Measurements from ENCODE around the gene TRIO. TPM values are rescaled to one million over a fixed set of nuclear protein-coding genes. Genes with fewer than 3 reads are reported as not detected.

TRIO gene
- total RNA-seq, 1 experiment from 2014 or later: 150 TPM

DNA sequence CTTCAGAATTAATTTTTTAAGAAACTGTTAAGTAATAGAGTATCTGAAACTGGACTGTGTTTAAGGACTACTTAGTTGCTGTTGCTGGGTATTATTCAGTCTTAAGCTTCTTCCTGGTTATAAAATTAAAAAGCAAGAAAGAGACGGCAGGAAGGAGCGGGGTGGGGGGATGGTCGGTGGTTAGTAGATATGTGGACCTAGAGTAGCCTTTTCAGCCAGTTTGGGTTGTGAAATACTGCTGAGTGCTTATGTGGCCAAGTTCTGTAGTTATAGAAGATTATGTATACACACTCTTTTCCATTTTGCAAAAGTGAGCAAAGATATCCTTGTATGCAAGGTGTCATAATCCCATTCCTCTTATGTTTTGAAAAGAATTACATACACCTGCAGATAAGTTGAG lies 28.5 kb downstream of the TRIO start:
- DNase-seq (ENCODE audit: low read depth, low spot score): no peak
- in situ Hi-C loops (cut with HindIII; ENCODE audit: low pct_unique_long_range_greater_than_20kb, low sequenced_read_pairs): no loop called here

DNA sequence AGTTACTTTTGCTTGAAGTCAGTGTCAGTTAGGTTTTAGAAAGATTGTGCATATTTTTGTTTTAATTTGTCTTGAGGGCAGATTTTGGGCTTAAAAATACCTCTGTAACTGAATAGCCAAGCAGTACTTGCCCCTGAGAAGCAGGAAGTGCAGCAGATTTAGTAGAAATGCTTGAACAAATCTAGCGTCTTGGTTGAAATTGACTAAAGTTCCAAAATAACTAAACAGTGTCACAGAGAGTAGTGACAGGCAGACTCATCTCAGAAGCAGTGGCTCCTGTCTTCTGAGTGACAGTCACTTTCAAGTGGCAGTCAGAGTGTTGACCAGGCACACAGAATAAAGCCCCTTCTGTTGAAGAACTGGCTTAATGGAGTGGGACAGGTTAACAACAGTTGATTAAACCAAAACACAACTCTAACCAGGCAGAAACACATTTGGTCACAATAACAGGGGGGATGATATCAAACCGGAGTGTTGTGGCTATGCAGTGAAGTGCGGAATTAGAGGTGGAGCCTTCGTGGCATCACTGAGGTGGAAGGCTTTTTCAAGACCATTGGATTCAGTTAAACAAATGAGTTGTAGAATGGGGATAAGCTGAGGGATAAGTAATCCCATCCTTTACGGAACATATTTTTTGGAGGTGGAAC lies 29.1 kb downstream of the TRIO start:
- DNase-seq (ENCODE audit: low read depth, low spot score): no peak
- in situ Hi-C loops (cut with HindIII; ENCODE audit: low pct_unique_long_range_greater_than_20kb, low sequenced_read_pairs): no loop called here

DNA sequence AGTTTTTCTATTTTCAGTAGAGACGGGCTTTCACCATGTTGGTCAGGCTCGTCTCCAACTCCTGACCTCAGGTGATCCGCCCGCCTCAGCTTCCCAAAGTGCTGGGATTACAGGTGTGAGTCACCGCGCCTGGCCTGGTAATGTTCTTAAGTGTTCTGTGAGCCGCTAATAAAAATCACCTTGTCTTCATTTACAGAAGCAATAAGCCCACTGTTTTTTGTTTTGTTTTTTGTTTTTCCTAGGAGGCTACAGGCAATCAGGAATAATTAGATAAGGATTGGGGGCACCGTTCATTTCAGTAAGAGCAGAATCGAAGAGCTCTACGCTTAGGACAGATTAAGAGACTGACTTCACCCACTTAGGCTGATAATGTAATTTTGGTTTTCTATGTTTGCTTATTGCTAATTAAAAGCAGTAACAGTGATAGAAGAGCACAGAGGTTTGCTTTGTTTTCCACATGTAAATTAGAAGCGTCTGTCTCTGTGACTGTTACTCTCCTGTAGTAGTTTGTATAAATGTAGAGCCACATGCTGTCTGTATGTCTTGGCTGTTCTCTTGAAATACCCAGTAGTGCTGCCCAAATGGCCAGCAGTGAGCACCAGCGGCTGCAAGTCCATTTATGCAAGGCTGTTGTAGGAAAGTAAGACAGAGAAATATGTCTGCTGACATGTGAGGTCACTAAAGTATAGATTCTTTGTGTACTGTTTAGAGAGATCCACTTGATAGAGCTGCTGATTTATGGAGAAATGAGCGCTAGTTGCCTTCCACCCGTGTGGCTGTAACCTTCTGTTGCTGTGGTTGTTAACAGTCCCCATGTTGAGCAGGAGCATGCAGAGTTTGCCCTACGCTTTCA lies 30.5 kb downstream of the TRIO start:
- in situ Hi-C loops (cut with HindIII; ENCODE audit: low pct_unique_long_range_greater_than_20kb, low sequenced_read_pairs): no loop called here
- peak; percentile 64 for DNase-seq (ENCODE audit: low read depth, low spot score)

DNA sequence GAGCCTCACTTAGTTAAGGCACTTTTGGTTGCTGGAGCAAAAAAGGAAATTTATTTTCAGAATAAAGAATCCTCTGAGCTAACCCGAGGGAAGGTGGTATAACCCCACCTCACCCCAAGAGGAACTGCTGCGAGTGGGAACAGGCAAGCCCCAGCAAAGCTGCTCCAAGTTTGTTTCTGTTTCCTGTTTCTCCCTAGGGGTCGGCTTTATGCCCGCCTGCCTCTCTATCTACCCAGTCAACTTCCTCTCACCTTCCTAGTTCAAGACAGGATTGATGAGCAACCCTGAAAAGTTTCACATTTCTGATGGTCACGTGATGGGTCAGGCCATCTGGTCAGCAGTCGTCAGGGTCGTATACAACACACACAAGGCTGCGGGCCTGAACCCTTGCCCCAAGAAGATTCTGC lies 31.1 kb downstream of the TRIO start:
- DNase-seq (ENCODE audit: low read depth, low spot score): peak; percentile 79
- in situ Hi-C loops (cut with HindIII; ENCODE audit: low pct_unique_long_range_greater_than_20kb, low sequenced_read_pairs): no loop called here

DNA sequence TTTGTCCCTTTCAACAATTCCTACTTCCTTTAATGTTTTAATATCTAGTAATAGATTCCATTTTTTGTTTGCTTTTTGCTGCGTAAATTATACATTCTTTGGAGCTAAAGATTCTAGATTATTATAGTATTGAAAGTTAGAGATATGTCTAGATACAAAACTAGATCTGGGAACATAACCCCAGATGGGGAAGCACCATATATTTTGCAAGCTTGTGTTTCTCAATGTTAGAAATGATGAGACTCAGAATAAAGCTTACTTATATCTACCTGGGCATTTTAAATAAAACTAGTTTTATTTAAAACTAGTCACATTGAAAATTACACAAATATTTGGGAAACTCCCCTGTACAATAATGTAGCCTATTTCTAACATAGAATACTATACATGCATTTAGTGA lies 32.2 kb downstream of the TRIO start:
- DNase-seq (ENCODE audit: low read depth, low spot score): no peak

DNA sequence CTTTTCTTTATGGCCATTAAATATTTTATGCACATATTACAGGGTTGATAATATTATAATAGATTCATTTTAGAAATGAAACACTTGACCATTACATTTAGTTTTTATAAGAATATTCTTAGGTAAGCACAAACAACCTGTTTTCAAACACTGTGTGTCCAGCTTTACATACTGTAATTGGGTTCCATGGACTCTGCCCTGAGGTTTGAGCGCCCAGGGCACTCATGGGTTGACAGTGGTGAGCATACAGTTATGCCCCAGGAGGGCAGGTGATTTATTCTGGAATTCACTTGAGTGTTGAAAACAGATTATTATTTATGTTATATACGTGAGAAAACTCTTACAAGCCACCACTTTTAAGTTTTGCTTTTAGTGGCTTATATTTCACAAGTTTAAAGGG lies 33.7 kb downstream of the TRIO start:
- no peak for DNase-seq (ENCODE audit: low read depth, low spot score)
- in situ Hi-C loops (cut with HindIII; ENCODE audit: low pct_unique_long_range_greater_than_20kb, low sequenced_read_pairs): no loop called here

More for the DNA sequence above, 32.2 kb downstream of the TRIO start:
- in situ Hi-C loops (cut with HindIII; ENCODE audit: low pct_unique_long_range_greater_than_20kb, low sequenced_read_pairs): no loop called here

DNA sequence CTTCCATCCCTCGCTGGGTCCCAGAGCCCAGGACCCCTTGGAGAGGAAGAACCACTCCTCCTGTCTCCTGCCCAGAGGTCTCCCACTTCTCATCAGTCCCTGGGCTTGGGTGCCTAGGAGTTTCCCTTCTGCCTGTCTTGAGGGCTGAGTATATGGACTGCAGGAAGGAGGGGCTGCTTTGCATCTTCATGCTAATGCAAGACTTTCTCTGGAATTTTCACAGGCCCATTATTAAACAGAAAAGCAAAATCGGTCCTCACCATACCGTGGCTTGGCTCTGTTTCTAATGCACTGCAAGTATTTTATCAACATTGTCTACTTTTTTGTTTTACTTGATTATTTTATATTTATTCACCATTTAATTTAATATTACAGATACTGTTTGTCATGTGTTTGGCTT lies 34.5 kb downstream of the TRIO start:
- in situ Hi-C loops (cut with HindIII; ENCODE audit: low pct_unique_long_range_greater_than_20kb, low sequenced_read_pairs): no loop called here
- no peak for DNase-seq (ENCODE audit: low read depth, low spot score)

DNA sequence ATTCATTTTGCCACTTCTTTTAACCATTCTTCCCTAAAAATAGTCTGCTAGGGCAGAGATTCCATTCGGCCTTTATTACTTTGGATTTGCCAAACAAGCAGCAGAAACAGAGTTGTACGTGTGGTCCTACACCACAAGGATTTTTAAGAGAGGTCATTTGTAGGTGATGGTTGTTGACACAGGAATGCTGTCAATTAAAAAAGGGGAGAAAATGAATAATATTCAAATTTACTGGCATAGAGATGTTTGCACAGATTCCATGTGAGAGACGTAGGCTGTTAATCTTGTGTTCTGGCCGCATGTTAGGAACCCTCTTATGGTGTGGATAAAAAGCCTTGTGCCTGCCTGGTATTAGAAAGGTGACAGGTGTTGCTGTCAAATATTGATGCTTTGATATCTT lies 34.9 kb downstream of the TRIO start:
- no peak for DNase-seq (ENCODE audit: low read depth, low spot score)
- in situ Hi-C loops (cut with HindIII; ENCODE audit: low pct_unique_long_range_greater_than_20kb, low sequenced_read_pairs): no loop called here

DNA sequence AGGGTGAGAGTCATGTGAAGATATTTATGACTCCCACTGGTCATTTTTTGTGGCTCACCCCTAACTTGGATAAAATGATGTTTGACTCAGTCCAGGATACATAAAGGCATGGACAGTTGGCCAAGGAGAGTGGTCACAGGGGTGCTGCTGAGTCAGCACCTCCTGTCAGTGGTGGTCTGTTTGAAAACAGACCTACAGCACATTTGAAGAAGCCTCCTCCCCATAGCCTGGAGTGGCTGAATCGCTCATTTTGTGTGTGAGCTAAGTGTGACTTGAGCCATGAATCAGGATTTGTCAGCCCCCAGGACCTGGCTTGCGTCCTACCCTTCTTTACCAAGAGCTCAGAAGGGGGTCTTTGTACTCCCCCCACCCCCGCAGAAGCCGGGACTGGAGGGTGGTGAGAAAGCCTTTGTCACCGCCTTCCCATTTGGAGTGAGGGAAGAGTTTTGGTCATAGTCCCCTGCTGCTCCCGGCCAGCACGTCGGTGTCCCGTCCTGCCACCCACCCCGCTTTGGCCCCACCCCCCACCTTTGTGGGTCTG lies 35.6 kb downstream of the TRIO start:
- DNase-seq (ENCODE audit: low read depth, low spot score): peak; percentile 84
- in situ Hi-C loops (cut with HindIII; ENCODE audit: low pct_unique_long_range_greater_than_20kb, low sequenced_read_pairs): no loop called here

DNA sequence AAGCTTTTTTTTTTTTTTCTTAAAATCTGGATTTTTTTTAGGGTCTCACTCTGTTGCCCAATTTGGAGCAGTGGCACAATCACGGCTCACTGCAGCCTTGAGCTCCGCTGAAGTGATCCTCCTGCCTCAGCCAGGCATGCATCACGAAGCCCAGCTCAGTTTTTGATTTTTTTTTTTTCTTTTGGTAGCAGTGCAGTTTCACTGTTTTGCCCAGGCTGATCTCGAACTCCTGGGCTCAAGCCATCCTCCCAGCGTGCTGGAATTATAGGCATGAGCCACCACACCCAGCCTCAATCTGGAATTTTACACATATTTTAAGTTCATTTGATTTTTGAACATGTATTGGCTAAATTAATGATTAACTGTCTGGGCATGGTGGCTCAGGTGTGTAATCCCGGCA lies 36.3 kb downstream of the TRIO start:
- in situ Hi-C loops (cut with HindIII; ENCODE audit: low pct_unique_long_range_greater_than_20kb, low sequenced_read_pairs): no loop called here
- DNase-seq (ENCODE audit: low read depth, low spot score): no peak

DNA sequence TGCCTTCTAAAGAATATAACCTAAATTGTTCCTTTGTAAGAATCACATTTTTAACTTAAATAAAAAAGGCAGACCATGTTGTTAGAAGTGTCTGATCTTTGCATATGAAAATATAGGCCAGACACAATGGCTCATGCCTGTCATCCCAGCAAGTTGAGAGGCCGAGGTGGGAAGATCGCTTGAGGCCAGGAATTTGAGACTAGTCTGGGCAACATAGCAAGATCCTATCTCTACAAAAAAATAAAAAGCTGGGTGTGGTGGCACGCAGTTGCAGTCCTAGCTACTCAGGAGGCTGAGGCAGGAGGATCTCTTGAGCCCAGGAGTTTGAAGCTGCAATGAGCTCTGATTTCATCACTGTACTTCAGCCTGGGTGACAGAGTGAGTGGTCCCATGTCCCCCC lies 37.3 kb downstream of the TRIO start:
- in situ Hi-C loops (cut with HindIII; ENCODE audit: low pct_unique_long_range_greater_than_20kb, low sequenced_read_pairs): no loop called here

DNA sequence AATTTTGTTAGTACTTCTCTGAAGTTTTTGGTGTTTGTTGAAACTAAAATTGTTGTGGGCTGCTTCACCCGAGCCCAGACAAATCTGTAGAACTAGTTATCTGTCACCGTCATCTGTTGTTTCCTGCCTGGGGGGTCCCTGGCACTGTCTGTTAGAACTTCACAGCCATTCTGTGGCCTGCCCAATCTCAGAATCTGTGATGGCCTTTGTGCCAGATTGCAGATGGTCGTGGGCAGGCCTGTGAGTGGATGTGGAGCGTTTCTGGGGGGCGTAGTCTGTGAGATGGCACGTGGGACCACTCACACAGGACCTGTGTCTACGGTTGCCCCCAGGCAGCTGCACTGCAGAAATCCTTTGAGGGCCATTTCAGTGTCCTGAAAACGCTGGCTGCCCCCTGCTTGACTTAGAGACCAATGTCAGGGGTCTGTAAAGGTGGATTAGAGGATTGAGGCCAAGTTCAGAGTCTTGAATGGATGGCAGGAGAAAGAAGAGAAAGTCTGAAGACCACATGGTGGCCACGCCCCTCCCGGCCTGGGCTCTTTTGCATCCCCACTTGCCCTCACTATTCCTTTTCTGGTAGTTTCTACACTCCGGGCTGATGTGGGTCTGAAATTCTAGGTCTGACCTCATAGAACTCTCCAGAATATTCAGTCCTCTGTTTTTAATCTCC lies 38.3 kb downstream of the TRIO start:
- in situ Hi-C loops (cut with HindIII; ENCODE audit: low pct_unique_long_range_greater_than_20kb, low sequenced_read_pairs): no loop called here
- DNase-seq (ENCODE audit: low read depth, low spot score): no peak

More for the DNA sequence above, 37.3 kb downstream of the TRIO start:
- DNase-seq (ENCODE audit: low read depth, low spot score): no peak

DNA sequence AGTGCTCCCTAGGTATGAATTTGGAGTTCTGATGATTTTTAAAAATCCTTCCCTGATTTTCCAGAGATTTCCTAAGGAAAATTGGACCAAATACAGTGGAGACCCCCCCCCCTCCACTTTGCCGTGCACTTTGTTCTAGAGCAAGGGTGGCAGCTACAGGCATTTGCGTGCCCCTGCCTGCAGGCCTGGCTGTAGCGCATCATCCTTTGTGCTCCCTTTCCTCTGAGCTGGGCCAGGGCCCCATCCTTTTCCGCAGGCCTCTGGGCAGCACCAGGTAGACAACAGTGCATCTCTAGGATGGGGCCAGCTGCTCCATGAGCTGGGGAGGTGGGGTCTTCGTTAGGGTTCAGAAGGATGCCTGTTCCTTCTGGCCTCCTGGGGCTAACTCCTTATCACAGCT lies 39.6 kb downstream of the TRIO start:
- in situ Hi-C loops (cut with HindIII; ENCODE audit: low pct_unique_long_range_greater_than_20kb, low sequenced_read_pairs): no loop called here
- DNase-seq (ENCODE audit: low read depth, low spot score): no peak

DNA sequence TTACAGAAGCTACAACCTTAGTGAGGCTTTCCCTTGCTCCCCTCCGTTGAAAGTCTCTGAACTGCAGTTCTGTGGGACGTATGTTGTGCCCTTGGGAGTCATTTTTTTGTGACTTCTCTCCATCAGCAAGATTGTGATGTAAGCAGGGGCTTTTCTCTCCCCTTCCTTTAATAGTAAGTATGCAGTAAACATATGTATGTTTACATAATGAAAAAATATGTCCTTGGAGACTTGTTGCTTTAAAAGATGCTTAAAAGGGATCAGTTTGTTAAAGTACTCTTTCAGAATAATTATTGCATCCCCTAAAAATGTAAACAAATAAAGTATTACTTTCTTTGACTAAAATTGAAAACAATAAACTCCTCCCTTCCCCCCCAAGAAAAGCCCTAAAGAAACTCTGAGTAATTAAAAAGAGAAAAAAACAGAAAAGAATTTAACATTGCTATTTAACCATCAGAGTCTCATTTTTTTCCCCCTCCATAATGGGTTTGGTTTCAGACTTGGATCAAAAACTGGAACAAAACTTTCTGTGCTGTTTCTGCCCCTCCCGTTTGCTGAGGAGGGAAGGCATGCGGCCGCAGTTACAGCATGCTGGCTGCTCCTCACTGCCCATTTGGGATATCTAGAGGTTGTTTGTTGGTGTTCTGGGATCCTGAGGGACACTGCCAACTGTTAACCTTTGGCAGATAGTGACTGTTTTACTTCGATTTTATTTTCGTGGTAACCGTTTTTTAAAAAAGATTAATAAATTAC lies 40.2 kb downstream of the TRIO start:
- in situ Hi-C loops (cut with HindIII; ENCODE audit: low pct_unique_long_range_greater_than_20kb, low sequenced_read_pairs): no loop called here
- DNase-seq (ENCODE audit: low read depth, low spot score): no peak

DNA sequence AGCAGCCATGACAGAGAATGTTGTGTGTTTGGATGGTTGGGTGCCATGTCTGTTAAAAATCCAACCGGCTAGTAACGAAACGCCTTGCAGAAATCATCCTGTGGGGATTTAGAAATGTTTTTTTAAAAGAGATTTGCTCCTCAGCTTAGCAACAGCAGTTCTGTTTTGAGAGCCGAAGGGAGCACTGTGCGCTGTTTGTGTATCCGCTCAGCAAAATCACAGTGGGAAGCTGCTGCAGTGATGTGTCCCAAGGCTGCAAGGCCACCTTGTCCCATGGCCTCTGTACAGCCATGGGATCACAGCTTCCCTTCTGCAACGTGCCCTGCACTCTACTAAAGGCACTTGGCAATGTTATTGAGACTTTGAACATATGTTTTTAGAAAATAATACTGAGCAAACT lies 40.9 kb downstream of the TRIO start:
- in situ Hi-C loops (cut with HindIII; ENCODE audit: low pct_unique_long_range_greater_than_20kb, low sequenced_read_pairs): no loop called here
- no peak for DNase-seq (ENCODE audit: low read depth, low spot score)

DNA sequence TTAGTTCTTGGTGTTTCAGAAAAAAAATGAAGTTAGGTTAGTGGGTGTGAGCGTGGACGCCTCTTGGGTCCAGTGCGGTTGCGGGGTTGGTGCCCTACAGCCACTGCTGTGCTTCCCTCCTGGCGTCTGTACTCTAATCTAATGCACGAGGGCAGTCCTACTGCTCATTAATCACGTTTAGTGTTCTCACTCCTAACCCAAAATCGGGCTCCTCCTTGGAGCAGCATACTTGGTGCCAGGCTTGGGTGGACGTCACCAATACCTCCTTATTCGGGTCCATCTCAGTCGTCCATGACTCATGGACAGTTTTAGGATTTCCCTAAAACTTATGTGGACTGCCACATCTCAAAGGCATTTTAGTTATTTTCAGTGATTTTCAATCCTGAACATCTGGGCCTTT lies 41.6 kb downstream of the TRIO start:
- in situ Hi-C loops (cut with HindIII; ENCODE audit: low pct_unique_long_range_greater_than_20kb, low sequenced_read_pairs): no loop called here
- no peak for DNase-seq (ENCODE audit: low read depth, low spot score)

DNA sequence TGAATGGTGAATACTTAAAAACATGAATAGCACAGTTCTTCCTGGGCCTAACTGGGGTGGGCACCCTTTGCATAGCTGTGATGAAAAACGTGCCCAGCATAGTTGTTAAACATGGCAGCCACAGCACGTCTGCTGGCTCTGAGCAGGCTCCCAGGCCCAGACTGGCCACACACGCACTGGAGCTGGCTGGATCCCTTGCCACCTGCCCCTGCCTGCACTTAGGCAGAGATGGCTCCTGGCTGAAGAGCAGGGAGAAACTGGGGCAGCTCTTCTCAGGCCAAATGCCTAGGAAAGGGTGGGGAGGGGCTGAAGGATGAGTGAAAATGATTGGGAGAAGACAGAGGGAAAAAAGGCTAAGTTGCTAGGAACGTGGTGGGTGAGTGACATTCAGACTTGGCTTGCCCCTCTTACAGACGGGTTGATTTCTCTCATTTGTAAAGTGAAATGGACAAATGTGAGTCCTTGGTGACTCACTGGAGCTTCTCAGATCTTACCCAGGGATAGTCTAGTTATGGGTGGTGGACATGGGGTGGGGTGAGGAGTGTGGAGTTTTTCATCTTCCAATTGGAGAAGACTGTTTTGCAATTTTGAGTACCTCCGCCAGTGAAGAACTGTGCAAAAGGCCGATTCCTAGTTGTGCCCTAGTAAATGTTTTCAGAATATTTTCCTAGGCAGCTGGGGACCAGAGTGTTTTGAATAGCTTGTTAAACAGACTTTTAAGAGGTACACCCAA lies 42.4 kb downstream of the TRIO start:
- in situ Hi-C loops (cut with HindIII; ENCODE audit: low pct_unique_long_range_greater_than_20kb, low sequenced_read_pairs): no loop called here
- no peak for DNase-seq (ENCODE audit: low read depth, low spot score)
